Prostate gland (tissue), 2 donors: ENCODE measurements around the gene ITIH1.

Source experiments
- CTCF ChIP-seq, 4 experiments: fragments of 200-600 bp in 2 of 4; fragments of 450-650 bp in 2 of 4; sonication (generic) in 2 of 4; IDR thresholded peaks; 1 replicate in 3 of 4; 2 replicates in 1 of 4; pipeline ENCODE4 v1.5.1; 2016 to 2019; ENCODE audit warnings: antibody characterized with exemption in 4 of 4, mild to moderate bottlenecking in 2 of 4, moderate library complexity in 2 of 4
- POLR2A ChIP-seq: fragments of 450-650 bp; IDR thresholded peaks from one replicate; pipeline ENCODE4 v1.6.1; 2016; ENCODE audit warnings: antibody characterized with exemption, mild to moderate bottlenecking
- POLR2AphosphoS5 ChIP-seq: sonication (generic); formaldehyde crosslinking; IDR thresholded peaks from one replicate; pipeline ENCODE4 v1.6.1; 2017; ENCODE audit warnings: antibody characterized with exemption

DNA sequence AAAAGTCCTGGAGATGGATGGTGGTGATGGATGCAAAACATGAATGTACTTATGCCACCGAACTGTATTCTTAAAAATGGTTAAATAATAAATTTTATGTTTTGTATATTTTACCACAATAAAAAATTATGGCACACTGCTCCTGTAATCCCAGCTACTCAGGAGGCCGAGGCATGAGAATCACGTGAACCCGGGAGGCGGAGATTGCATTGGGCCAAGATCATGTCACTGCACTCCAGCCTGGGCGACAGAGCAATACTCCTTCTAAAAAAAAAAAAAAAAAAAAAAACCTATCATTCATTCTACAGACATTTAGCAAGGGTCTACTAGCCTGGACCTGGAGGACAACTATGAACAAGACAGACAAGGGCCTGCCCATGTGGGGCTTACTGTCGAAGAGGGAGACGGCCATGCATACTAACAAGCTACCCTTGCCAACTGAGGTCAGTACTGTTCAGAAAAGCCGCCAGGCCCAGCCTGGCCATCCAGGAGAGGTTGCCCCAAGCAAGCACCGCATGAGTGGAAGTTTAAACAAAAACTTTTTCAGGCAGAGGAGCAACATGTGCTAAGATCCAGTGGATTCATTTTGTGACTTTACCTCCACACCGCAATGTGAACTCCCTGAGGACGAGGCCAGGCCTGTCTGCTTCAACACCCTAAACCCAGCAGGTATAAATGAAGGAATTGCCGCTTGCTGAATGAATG, 3.9 kb upstream of the ITIH1 start:
- TF ChIP-seq CTCF (IDR thresholded peaks at IDR 0.05) (no peak), POLR2AphosphoS5 (no peak), POLR2A (no peak)
